ENCODE results near the gene PARD3B. TPM values are rescaled to one million over a fixed set of nuclear protein-coding genes. Genes with fewer than 3 reads are reported as not detected.
A peak's percentile ranks its signal among the peaks of the same experiment; 100 is the strongest.

Gene PARD3B
- total RNA-seq, 1 experiment from 2014 or later, result 7.6 TPM

DNA sequence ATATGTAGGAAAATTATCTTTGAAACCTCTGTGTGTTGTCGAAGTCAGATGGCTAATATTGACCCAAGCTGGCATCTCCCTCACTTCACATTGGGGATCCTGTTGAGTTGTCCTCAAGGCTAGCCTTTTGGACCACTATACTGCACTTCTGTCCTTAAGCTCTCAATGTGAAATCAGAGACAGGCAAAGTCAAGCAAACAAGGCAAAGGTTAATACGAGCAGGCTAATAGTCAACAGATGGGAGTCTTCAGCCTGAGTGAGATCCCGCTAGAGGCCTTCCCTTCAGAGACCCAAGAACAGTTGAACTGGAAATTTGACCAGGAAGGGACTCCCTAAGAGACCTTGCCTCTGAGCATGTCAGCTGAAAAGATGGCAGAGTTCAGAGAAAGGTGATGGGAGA, 475.4 kb downstream of the PARD3B start:
- ChIA-PET CTCF (no interaction called here), POLR2A (ENCODE audit: unreplicated experiment) (no interaction called here)
- intact Hi-C loops (cut with micrococcal nuclease; ENCODE audit: unreplicated experiment), result no loop called here
- H3K27ac ChIP-seq, result no peak overlapping the region
- H3F3A ChIP-seq (ENCODE audit: insufficient read depth, low read depth), result peaks cover 12% of the 10 kb centered on the region; the same call in 1 of the 2 replicates
- H3K27me3 ChIP-seq (ENCODE audit: insufficient read depth, low read depth), result no peaks in the 10 kb centered on the region
- no peaks in the 10 kb centered on the region for H3K9me2 ChIP-seq (ENCODE audit: insufficient read depth)
- no peak overlapping the region for H3K4me2 ChIP-seq
- no peaks in the 10 kb centered on the region for H3K79me2 ChIP-seq (ENCODE audit: low read depth)
- no TSS peak for BruUV-seq (replicated peaks)
- no peaks in the 10 kb centered on the region for H4K20me1 ChIP-seq (ENCODE audit: insufficient read depth)
- TF ChIP-seq, protein P1, sequence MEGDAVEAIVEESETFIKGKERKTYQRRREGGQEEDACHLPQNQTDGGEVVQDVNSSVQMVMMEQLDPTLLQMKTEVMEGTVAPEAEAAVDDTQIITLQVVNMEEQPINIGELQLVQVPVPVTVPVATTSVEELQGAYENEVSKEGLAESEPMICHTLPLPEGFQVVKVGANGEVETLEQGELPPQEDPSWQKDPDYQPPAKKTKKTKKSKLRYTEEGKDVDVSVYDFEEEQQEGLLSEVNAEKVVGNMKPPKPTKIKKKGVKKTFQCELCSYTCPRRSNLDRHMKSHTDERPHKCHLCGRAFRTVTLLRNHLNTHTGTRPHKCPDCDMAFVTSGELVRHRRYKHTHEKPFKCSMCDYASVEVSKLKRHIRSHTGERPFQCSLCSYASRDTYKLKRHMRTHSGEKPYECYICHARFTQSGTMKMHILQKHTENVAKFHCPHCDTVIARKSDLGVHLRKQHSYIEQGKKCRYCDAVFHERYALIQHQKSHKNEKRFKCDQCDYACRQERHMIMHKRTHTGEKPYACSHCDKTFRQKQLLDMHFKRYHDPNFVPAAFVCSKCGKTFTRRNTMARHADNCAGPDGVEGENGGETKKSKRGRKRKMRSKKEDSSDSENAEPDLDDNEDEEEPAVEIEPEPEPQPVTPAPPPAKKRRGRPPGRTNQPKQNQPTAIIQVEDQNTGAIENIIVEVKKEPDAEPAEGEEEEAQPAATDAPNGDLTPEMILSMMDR (conservative IDR thresholded peaks at IDR 0.05), result no peak
- no peak for TF ChIP-seq EZH2 (IDR thresholded peaks at IDR 0.05; ENCODE audit: low read depth)
- no peak overlapping the region for H3K4me3 ChIP-seq
- H3K36me3 ChIP-seq (ENCODE audit: low read depth), result no peaks in the 10 kb centered on the region
- peaks cover 12% of the 10 kb centered on the region for H3K4me1 ChIP-seq (replicated peaks; ENCODE audit: insufficient read depth)
- no peak for DNase-seq
- H2AFZ ChIP-seq, result no peak overlapping the region
- no peaks in the 10 kb centered on the region for H3K9me3 ChIP-seq (ENCODE audit: insufficient read depth, low read depth)

DNA sequence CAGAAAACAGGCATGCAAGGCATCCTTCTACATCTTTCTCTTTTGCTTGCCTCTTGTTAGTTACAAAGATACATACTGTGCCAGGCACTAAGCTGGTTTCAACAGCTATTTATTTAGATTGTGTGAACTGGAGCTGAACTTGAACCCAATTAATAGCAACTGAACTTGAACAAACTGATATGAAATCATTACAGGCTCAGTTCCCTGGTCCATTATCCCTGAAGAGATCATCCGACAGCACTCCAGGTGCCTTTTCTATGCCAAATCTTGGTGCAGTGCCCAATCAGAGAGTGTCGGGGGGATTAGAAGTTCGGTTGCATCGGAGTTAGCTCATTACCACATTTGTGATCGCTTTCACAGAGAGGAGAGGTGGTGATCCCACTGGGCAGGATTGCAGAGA, 477.6 kb downstream of the PARD3B start:
- DNase-seq, result no peak
- Histone ChIP-seq H4K20me1 (ENCODE audit: insufficient read depth) (no peaks in the 10 kb centered on the region), H3K27ac (no peak overlapping the region), H2AFZ (no peak overlapping the region), H3K9me2 (ENCODE audit: insufficient read depth) (no peaks in the 10 kb centered on the region), H3K27me3 (ENCODE audit: insufficient read depth, low read depth) (no peaks in the 10 kb centered on the region), H3K79me2 (ENCODE audit: low read depth) (no peaks in the 10 kb centered on the region), H3K36me3 (ENCODE audit: low read depth) (no peaks in the 10 kb centered on the region), H3K4me1 (replicated peaks; ENCODE audit: insufficient read depth) (peaks cover 12% of the 10 kb centered on the region), H3K4me3 (no peak overlapping the region), H3K4me2 (no peak overlapping the region), H3F3A (ENCODE audit: insufficient read depth, low read depth) (peaks cover 13% of the 10 kb centered on the region; the same call in 1 of the 2 replicates), H3K9me3 (ENCODE audit: insufficient read depth, low read depth) (no peaks in the 10 kb centered on the region)
- CTCF ChIA-PET, result no interaction called here
- POLR2A ChIA-PET (ENCODE audit: unreplicated experiment), result no interaction called here
- intact Hi-C loops (cut with micrococcal nuclease; ENCODE audit: unreplicated experiment), result no loop called here
- TF ChIP-seq, protein P1 (conservative IDR thresholded peaks at IDR 0.05), result no peak
- TF ChIP-seq EZH2 (IDR thresholded peaks at IDR 0.05; ENCODE audit: low read depth), result no peak
- BruUV-seq (replicated peaks), result no TSS peak

DNA sequence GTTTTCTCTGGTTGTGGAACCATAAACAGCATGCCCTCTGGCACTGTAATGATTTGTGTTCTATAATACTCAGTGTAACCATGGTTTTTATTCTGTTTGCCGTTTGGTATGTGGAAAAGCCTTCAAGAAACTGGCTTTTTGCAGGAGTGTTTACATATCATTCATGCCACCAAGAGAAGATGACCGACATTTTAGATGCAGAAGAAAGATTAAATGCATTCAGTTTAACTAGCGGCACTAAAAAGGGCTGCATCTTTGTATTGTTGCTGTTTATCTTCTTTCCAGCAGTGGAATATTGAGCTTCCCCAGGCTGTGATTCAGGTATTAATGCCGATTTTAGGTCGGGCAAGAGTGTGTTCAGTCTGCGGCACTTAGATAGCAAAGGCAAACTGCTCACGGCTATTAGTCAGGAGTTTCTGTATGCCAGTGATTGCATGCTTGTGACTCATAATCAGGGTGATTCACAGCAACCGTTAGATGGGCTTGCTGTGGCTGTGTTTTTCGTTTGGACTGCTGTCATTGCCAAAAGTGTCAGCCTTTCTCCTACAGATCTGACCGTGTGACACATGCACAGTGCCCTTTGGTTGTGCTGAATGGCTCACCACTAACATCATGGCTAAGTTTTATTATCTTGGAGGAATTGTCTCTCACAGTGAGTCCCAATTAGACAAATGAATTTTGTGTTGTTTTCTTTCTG, 479.7 kb downstream of the PARD3B start:
- no TSS peak for BruUV-seq (replicated peaks)
- Histone ChIP-seq H3K4me3 (peak overlapping the region; percentile 43; the same call in 1 of the 2 replicates), H2AFZ (peak overlapping the region; percentile 53; the same call in 1 of the 2 replicates), H3K79me2 (ENCODE audit: low read depth) (no peaks in the 10 kb centered on the region), H3K4me1 (replicated peaks; ENCODE audit: insufficient read depth) (peaks cover 12% of the 10 kb centered on the region), H3K9me3 (ENCODE audit: insufficient read depth, low read depth) (no peaks in the 10 kb centered on the region), H3K27me3 (ENCODE audit: insufficient read depth, low read depth) (no peaks in the 10 kb centered on the region), H3F3A (ENCODE audit: insufficient read depth, low read depth) (peaks cover 13% of the 10 kb centered on the region; the same call in 1 of the 2 replicates), H3K36me3 (ENCODE audit: low read depth) (no peaks in the 10 kb centered on the region), H3K9me2 (ENCODE audit: insufficient read depth) (no peaks in the 10 kb centered on the region), H3K27ac (peak overlapping the region; percentile 73), H3K4me2 (peak overlapping the region; percentile 74), H4K20me1 (ENCODE audit: insufficient read depth) (no peaks in the 10 kb centered on the region)
- intact Hi-C loops (cut with micrococcal nuclease; ENCODE audit: unreplicated experiment), result no loop called here
- POLR2A ChIA-PET (ENCODE audit: unreplicated experiment), result no interaction called here
- TF ChIP-seq, protein P1 (conservative IDR thresholded peaks at IDR 0.05), result no peak
- no peak for TF ChIP-seq EZH2 (IDR thresholded peaks at IDR 0.05; ENCODE audit: low read depth)
- CTCF ChIA-PET, result no interaction called here
- DNase-seq, result peak; percentile 43 to 85

All from PC-9 (cell line).